A549 (cell line): ENCODE measurements around the gene CACNA1I. TPM values are rescaled to one million over a fixed set of nuclear protein-coding genes. Genes with fewer than 3 reads are reported as not detected.

ENCODE experiments used
- ATAC-seq, 2 experiments: fragments of 200-7000 bp in 1 of 2; fragments of >200 bp in 1 of 2; cut with Nextera tagmentation in 1 of 2; cut with Tn5 transposase in 1 of 2; 3 replicates each; pipeline versions ENCODE4 v1.8.0 to v1.9.1; 2018 to 2020; ENCODE audit warnings: mild to moderate bottlenecking in 1 of 2, moderate library complexity in 1 of 2
- CTCF ChIA-PET: fragments of 300-600 bp; sonication (Branson Sonifier 250); formaldehyde crosslinking; extraction: SDS; loops from one replicate; lab custom pipeline; 2021; ENCODE audit warnings: antibody characterized with exemption, inconsistent platforms; lab: Yijun Ruan, JAX
- POLR2A ChIA-PET: fragments of 350-600 bp; formaldehyde crosslinking; extraction: SDS; loops from one replicate; lab custom pipeline; 2021; ENCODE audit warnings: antibody characterized with exemption, inconsistent platforms; lab: Yijun Ruan, JAX
- DNase-seq, 2 experiments: peaks; one replicate each; pipeline versions ENCODE4 v3.0.0 to v3.0.0-alpha.2; 2011 to 2016; ENCODE audit warnings: low read depth in 1 of 2, low spot score in 1 of 2
- FAIRE-seq: peaks from 2 replicates; lab custom pipeline; 2011; peaks lifted over from hg19 to GRCh38; lab: Jason Lieb, UNC
- H3K27ac ChIP-seq, 2 experiments: fragments of >200 bp; sonication (Bioruptor Twin); formaldehyde crosslinking; 3 replicates each; pipeline ENCODE4 v1.5.1; 2016 to 2017
- H3K4me1 ChIP-seq: fragments of >200 bp; sonication (Bioruptor Twin); formaldehyde crosslinking; 3 replicates; pipeline ENCODE4 v1.6.1; 2016
- H3K4me2 ChIP-seq: fragments of >200 bp; sonication (Bioruptor Twin); formaldehyde crosslinking; 3 replicates; pipeline ENCODE4 v1.6.1; 2016
- H3K4me3 ChIP-seq: fragments of >200 bp; sonication (Bioruptor Twin); formaldehyde crosslinking; 3 replicates; pipeline ENCODE4 v1.5.1; 2016
- H3K9me3 ChIP-seq: fragments of >200 bp; sonication (Bioruptor Twin); formaldehyde crosslinking; 3 replicates; pipeline ENCODE4 v1.6.1; 2016
- BHLHE40 ChIP-seq: IDR thresholded peaks from 2 replicates; pipeline ENCODE4 v1.6.1; 2012; ENCODE audit warnings: low read depth, low read length, inconsistent platforms
- CBX2 ChIP-seq: fragments of 200-600 bp; sonication (generic); IDR thresholded peaks from 2 replicates; pipeline ENCODE4 v1.6.1; 2016; ENCODE audit warnings: low read depth, mild to moderate bottlenecking, borderline replicate concordance
- CBX8 ChIP-seq: fragments of 200-600 bp; sonication (generic); IDR thresholded peaks from 2 replicates; pipeline ENCODE4 v1.6.1; 2016
- EHMT2 ChIP-seq: fragments of 200-600 bp; sonication (generic); IDR thresholded peaks from 2 replicates; pipeline ENCODE4 v1.6.1; 2016; ENCODE audit warnings: antibody characterized with exemption, low read depth, mild to moderate bottlenecking, moderate library complexity
- ELK1 ChIP-seq: fragments of 150-350 bp; IDR thresholded peaks from 2 replicates; pipeline ENCODE4 v1.6.1; 2014; ENCODE audit warnings: low read depth, mild to moderate bottlenecking, low read length
- FOSB ChIP-seq: fragments of 250-450 bp; sonication (Bioruptor Pico); IDR thresholded peaks from 2 replicates; pipeline ENCODE4 v1.5.0; 2020; ENCODE audit warnings: mild to moderate bottlenecking, moderate library complexity
- FOSL2 ChIP-seq, 2 experiments: fragments of 450-650 bp in 1 of 2; fragments of >200 bp in 1 of 2; sonication (Bioruptor Twin) in 1 of 2; formaldehyde crosslinking; IDR thresholded peaks; 2 replicates each; pipeline versions ENCODE4 v1.5.0 to v1.6.1; 2016 to 2020; ENCODE audit warnings: mild to moderate bottlenecking in 1 of 2, moderate library complexity in 1 of 2
- FOXS1 ChIP-seq: fragments of 250-450 bp; sonication (Bioruptor Pico); IDR thresholded peaks from 2 replicates; pipeline ENCODE4 v1.5.0; 2020; ENCODE audit warnings: mild to moderate bottlenecking, moderate library complexity
- GATA3 ChIP-seq: IDR thresholded peaks from 2 replicates; pipeline ENCODE4 v1.6.1; 2012; ENCODE audit warnings: borderline replicate concordance
- HEYL ChIP-seq: fragments of 250-450 bp; sonication (Bioruptor Pico); IDR thresholded peaks from 2 replicates; pipeline ENCODE4 v1.8.0; 2021; ENCODE audit warnings: mild to moderate bottlenecking, moderate library complexity
- HOXA7 ChIP-seq: fragments of 250-450 bp; sonication (Bioruptor Pico); IDR thresholded peaks from 2 replicates; pipeline ENCODE4 v1.5.0; 2020; ENCODE audit warnings: mild to moderate bottlenecking, moderate library complexity
- JUN ChIP-seq, 2 experiments: fragments of >200 bp; sonication (Bioruptor Twin); formaldehyde crosslinking; IDR thresholded peaks; 2 replicates in 1 of 2; 3 replicates in 1 of 2; pipeline ENCODE4 v1.6.1; 2016 to 2017
- JUNB ChIP-seq: fragments of >200 bp; sonication (Bioruptor Twin); formaldehyde crosslinking; IDR thresholded peaks from 2 replicates; pipeline ENCODE4 v1.6.1; 2016
- KDM1A ChIP-seq: fragments of 200-600 bp; sonication (generic); IDR thresholded peaks from 2 replicates; pipeline ENCODE4 v1.6.1; 2016; ENCODE audit warnings: low read depth, mild to moderate bottlenecking
- KDM5A ChIP-seq: fragments of 200-600 bp; sonication (generic); IDR thresholded peaks from 2 replicates; pipeline ENCODE4 v1.6.1; 2016; ENCODE audit warnings: antibody characterized with exemption, mild to moderate bottlenecking
- MAFK ChIP-seq: fragments of 450-650 bp; IDR thresholded peaks from 2 replicates; pipeline ENCODE4 v1.6.1; 2014; ENCODE audit not compliant: partially characterized antibody
- MAZ ChIP-seq: fragments of 150-350 bp; IDR thresholded peaks from 2 replicates; pipeline ENCODE4 v1.6.1; 2014; ENCODE audit warnings: antibody characterized with exemption, low read depth, low read length, borderline replicate concordance
- SMC3 ChIP-seq: fragments of >200 bp; sonication (Bioruptor Twin); formaldehyde crosslinking; IDR thresholded peaks from 3 replicates; pipeline ENCODE4 v1.6.1; 2018; ENCODE audit warnings: inconsistent platforms
- TFCP2L1 ChIP-seq: fragments of 250-450 bp; sonication (Bioruptor Pico); IDR thresholded peaks from 2 replicates; pipeline ENCODE4 v1.5.0; 2021; ENCODE audit warnings: mild to moderate bottlenecking
- ZC3H11A ChIP-seq: fragments of 450-650 bp; IDR thresholded peaks from 2 replicates; pipeline ENCODE4 v1.6.1; 2014; ENCODE audit warnings: antibody characterized with exemption, mild to moderate bottlenecking
- ZSCAN20 ChIP-seq: fragments of 250-450 bp; sonication (Bioruptor Pico); IDR thresholded peaks from 2 replicates; pipeline ENCODE4 v1.8.0; 2022; ENCODE audit warnings: mild to moderate bottlenecking, moderate library complexity
- WGBS: methylation state at CpG from one replicate; pipeline ENCODE4 v1.1.6; 2017; ENCODE audit errors: missing lambda C conversion rate; 5-methylcytosine and 5-hydroxymethylcytosine counted together
- polyA plus RNA-seq, 4 experiments: library from polyadenylated mRNA; depleted of rRNA in 3 of 4; stranded (reverse); fragments of >200 nt; fragmentation: RNase III in 1 of 4; extraction: RNeasy Plus Mini Kit Qiagen cat#74134 plus additional on column Dnase treatment in 1 of 4; gene quantifications; 2 replicates in 3 of 4; 3 replicates in 1 of 4; pipeline ENCODE4 v1.2.3, GENCODE V29; 2011 to 2017
- TF ChIP-seq, protein P1 (sequence below): fragments of >200 bp; sonication (Bioruptor Twin); formaldehyde crosslinking; IDR thresholded peaks from 2 replicates; pipeline ENCODE4 v1.6.1; 2016
- TF ChIP-seq, protein P2 (sequence below): IDR thresholded peaks from 2 replicates; pipeline ENCODE4 v1.6.1; 2012
- TF ChIP-seq, protein P3 (sequence below): fragments of >200 bp; sonication (Bioruptor Twin); formaldehyde crosslinking; IDR thresholded peaks from 3 replicates; pipeline ENCODE4 v1.6.1; 2016
- TF ChIP-seq, protein P4 (sequence below): fragments of >200 bp; sonication (Bioruptor Twin); formaldehyde crosslinking; IDR thresholded peaks from 3 replicates; pipeline ENCODE4 v1.5.1; 2016

The CACNA1I gene
- polyA plus RNA-seq, 2 of the 4 experiments (the other 2 are of a cell fraction), result 0.03 to 0.13 TPM

- no peak for TF ChIP-seq JUNB
- no peak for TF ChIP-seq BHLHE40
- TF ChIP-seq HOXA7 (CRISPR knock-in tag), result no peak
Measured at GRCh38 chr22:39729141-39729934, 158.8 kb downstream of the CACNA1I start (continued).

GRCh38 chr22:39731481-39731880 is 160.9 kb downstream of the CACNA1I start:
- DNase-seq, result no peak
- Histone ChIP-seq H3K4me1 (no peaks in the 10 kb centered on the region), H3K4me3 (no peak overlapping the region), H3K9me3 (no peaks in the 10 kb centered on the region), H3K4me2 (no peak overlapping the region), H3K27ac (no peak overlapping the region)
- 60% methylated on average over 2 of the region's 5 CpGs for WGBS
- CTCF ChIA-PET, result interaction anchor here (0.7 to 1.3 kb wide), 2 partner anchors 17 to 21 kb away, joined by 3 to 5 read pairs; no protein-coding TSS in a partner anchor
- no peak for FAIRE-seq
- no peak for ATAC-seq
- POLR2A ChIA-PET, result no interaction called here
- TF ChIP-seq BHLHE40, result no peak
- no peak for TF ChIP-seq JUN (IDR thresholded peaks at IDR 0.05)
- no peak for TF ChIP-seq CBX2
- no peak for TF ChIP-seq KDM5A
- TF ChIP-seq TFCP2L1 (CRISPR knock-in tag), result no peak
- TF ChIP-seq KDM1A, result no peak
- no peak for TF ChIP-seq FOSL2 (IDR thresholded peaks at IDR 0.05)
- no peak for TF ChIP-seq FOSL2 (CRISPR knock-in tag; IDR thresholded peaks at IDR 0.05)
- TF ChIP-seq MAFK, result no peak
- TF ChIP-seq, protein P1, sequence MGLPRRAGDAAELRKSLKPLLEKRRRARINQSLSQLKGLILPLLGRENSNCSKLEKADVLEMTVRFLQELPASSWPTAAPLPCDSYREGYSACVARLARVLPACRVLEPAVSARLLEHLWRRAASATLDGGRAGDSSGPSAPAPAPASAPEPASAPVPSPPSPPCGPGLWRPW, result no peak
- no peak for TF ChIP-seq MAZ
- TF ChIP-seq FOXS1 (CRISPR knock-in tag), result no peak
- no peak for TF ChIP-seq GATA3
- TF ChIP-seq EHMT2, result no peak
- no peak for TF ChIP-seq HEYL (CRISPR knock-in tag)
- TF ChIP-seq ZSCAN20 (CRISPR knock-in tag), result no peak
- TF ChIP-seq, protein P2, sequence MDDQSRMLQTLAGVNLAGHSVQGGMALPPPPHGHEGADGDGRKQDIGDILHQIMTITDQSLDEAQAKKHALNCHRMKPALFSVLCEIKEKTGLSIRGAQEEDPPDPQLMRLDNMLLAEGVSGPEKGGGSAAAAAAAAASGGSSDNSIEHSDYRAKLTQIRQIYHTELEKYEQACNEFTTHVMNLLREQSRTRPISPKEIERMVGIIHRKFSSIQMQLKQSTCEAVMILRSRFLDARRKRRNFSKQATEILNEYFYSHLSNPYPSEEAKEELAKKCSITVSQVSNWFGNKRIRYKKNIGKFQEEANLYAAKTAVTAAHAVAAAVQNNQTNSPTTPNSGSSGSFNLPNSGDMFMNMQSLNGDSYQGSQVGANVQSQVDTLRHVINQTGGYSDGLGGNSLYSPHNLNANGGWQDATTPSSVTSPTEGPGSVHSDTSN, result no peak
- TF ChIP-seq, protein P3, sequence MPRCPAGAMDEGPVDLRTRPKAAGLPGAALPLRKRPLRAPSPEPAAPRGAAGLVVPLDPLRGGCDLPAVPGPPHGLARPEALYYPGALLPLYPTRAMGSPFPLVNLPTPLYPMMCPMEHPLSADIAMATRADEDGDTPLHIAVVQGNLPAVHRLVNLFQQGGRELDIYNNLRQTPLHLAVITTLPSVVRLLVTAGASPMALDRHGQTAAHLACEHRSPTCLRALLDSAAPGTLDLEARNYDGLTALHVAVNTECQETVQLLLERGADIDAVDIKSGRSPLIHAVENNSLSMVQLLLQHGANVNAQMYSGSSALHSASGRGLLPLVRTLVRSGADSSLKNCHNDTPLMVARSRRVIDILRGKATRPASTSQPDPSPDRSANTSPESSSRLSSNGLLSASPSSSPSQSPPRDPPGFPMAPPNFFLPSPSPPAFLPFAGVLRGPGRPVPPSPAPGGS, result no peak

DNA sequence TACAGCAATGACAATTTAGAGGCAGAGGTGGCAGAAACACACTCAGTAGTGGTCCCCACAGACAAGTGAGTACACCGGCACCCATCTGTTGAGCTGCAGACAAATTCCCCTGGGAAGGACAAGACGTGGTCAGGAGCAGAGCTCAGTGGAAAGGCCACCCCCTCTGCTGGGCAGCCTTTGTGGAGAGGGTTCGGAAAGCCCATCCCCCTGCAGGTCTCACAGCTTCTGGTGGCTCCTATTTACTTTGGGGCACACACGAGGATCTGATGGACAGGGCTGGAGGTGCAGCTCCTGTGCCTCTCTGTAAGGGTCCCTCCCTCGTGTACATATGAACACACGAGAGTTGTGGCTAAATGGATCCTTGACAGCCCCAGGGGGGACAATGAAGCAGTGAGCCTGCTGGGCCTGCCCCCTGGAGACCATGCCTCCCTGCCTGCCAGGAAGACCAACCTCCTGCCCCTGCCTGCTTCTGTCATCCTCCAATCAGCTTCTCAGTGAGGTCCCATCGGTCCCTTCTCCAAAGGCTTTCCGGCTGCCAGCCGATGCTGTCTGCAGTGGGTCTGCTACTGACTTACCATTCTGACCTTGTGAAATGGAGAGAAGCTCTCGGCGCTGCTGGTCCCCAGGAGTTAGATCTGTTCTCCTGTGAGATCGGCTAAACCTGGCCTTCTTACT is 161.5 kb downstream of the CACNA1I start:
- FAIRE-seq, result no peak
- no peak overlapping the region for H3K4me2 ChIP-seq
- ATAC-seq, result no peak
- no peak for DNase-seq
- H3K4me3 ChIP-seq, result no peak overlapping the region
- no peaks in the 10 kb centered on the region for H3K4me1 ChIP-seq
- POLR2A ChIA-PET, result no interaction called here
- WGBS, result 42% methylated on average over 8 of the region's 12 CpGs
- H3K9me3 ChIP-seq, result no peaks in the 10 kb centered on the region
- CTCF ChIA-PET, result interaction anchor here (0.7 to 1.3 kb wide), 2 partner anchors 17 to 22 kb away, joined by 3 to 5 read pairs; no protein-coding TSS in a partner anchor
- TF ChIP-seq, protein P4, sequence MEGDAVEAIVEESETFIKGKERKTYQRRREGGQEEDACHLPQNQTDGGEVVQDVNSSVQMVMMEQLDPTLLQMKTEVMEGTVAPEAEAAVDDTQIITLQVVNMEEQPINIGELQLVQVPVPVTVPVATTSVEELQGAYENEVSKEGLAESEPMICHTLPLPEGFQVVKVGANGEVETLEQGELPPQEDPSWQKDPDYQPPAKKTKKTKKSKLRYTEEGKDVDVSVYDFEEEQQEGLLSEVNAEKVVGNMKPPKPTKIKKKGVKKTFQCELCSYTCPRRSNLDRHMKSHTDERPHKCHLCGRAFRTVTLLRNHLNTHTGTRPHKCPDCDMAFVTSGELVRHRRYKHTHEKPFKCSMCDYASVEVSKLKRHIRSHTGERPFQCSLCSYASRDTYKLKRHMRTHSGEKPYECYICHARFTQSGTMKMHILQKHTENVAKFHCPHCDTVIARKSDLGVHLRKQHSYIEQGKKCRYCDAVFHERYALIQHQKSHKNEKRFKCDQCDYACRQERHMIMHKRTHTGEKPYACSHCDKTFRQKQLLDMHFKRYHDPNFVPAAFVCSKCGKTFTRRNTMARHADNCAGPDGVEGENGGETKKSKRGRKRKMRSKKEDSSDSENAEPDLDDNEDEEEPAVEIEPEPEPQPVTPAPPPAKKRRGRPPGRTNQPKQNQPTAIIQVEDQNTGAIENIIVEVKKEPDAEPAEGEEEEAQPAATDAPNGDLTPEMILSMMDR, result no peak
- TF ChIP-seq SMC3, result no peak
- no peak for TF ChIP-seq ELK1
- TF ChIP-seq CBX8, result no peak
- TF ChIP-seq ZC3H11A, result no peak
- TF ChIP-seq FOSB, result no peak
- H3K27ac ChIP-seq, result no peak overlapping the region
